GM19455 (cell line): ENCODE data around the gene CDC42EP2.
A peak's percentile ranks its signal among the peaks of the same experiment; 100 is the strongest.
"Not testable (repeated sequence)": the region's sequence is repeated elsewhere in the genome, so short reads cannot be mapped to it uniquely, and the experiment has no call there.

Experiments
- ATAC-seq: cut with Tn5 transposase; IDR thresholded peaks from one replicate; pipeline ENCODE4 v1.9.1; 2021; ENCODE audit not compliant: unreplicated experiment

CDC42EP2 gene

GRCh38 chr11:65317025-65317786 lies 2.5 kb downstream of the CDC42EP2 start:
- no peak for ATAC-seq

GRCh38 chr11:65320386-65321075 lies 5.9 kb downstream of the CDC42EP2 start:
- no peak for ATAC-seq

- ATAC-seq = no peak
Observed at GRCh38 chr11:65321076-65321475, 6.4 kb downstream of the CDC42EP2 start.

GRCh38 chr11:65321828-65322485 lies 7.3 kb downstream of the CDC42EP2 start:
- ATAC-seq = no peak

GRCh38 chr11:65323813-65324212 lies 9.1 kb downstream of the CDC42EP2 start:
- ATAC-seq = no peak

- ATAC-seq = no peak
Observed at GRCh38 chr11:65325435-65325834, 10.8 kb downstream of the CDC42EP2 start.

GRCh38 chr11:65327021-65327420 lies 12.4 kb downstream of the CDC42EP2 start:
- ATAC-seq = no peak

GRCh38 chr11:65329478-65329877 lies 14.8 kb downstream of the CDC42EP2 start:
- ATAC-seq = no peak

- ATAC-seq = no peak
Observed at GRCh38 chr11:65329944-65330403, 15.3 kb downstream of the CDC42EP2 start.

- ATAC-seq = no peak
Observed at GRCh38 chr11:65330544-65330943, 15.9 kb downstream of the CDC42EP2 start.

GRCh38 chr11:65332591-65332990 lies 17.9 kb downstream of the CDC42EP2 start:
- not testable (repeated sequence) for ATAC-seq

GRCh38 chr11:65334696-65335295 lies 20.1 kb downstream of the CDC42EP2 start:
- ATAC-seq = no peak

- ATAC-seq = no peak
Observed at GRCh38 chr11:65338676-65339075, 24.0 kb downstream of the CDC42EP2 start.

- no peak for ATAC-seq
Observed at GRCh38 chr11:65340226-65340625, 25.6 kb downstream of the CDC42EP2 start.

- ATAC-seq = no peak
Observed at GRCh38 chr11:65341856-65342255, 27.2 kb downstream of the CDC42EP2 start.

GRCh38 chr11:65351511-65351910 lies 36.8 kb downstream of the CDC42EP2 start:
- ATAC-seq = no peak

- ATAC-seq = no peak
Observed at GRCh38 chr11:65352783-65353182, 38.1 kb downstream of the CDC42EP2 start.

GRCh38 chr11:65353376-65353775 lies 38.7 kb downstream of the CDC42EP2 start:
- no peak for ATAC-seq

GRCh38 chr11:65353900-65354264 lies 39.2 kb downstream of the CDC42EP2 start:
- ATAC-seq = no peak

- ATAC-seq = peak; percentile 88
Observed at GRCh38 chr11:65354265-65355012, 39.8 kb downstream of the CDC42EP2 start, which contains the start of gene TIGD3. TIGD3 (plus strand) TSS chr11:65354751; CDS start chr11:65355809, 1,058 bp downstream.
